LNCAP (cell line): Measurements from ENCODE around the gene NEIL3.

Experiments used
- TF ChIP-seq, protein P1 (sequence below): fragments of 450-650 bp; IDR thresholded peaks from 2 replicates; pipeline ENCODE4 v1.5.1; 2017; ENCODE audit warnings: mild to moderate bottlenecking

Gene NEIL3

DNA sequence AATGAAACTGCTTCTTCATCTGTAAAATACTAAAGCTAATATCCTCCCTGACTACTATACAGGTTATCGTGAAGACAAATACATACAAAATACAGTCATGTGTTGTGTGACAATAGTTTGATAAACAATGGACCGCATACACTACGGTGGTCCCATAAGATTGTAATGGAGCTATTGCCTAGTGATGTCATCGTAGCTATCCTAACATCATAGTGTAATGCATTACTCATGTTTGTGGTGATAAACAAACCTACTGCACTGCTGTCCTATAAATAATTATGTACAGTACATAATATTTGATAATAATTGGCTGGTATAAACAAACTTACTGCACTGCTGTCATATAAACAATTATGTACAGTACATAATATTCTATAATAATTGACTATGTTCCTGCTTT, 5.6 kb upstream of the NEIL3 start:
- TF ChIP-seq, protein P1, sequence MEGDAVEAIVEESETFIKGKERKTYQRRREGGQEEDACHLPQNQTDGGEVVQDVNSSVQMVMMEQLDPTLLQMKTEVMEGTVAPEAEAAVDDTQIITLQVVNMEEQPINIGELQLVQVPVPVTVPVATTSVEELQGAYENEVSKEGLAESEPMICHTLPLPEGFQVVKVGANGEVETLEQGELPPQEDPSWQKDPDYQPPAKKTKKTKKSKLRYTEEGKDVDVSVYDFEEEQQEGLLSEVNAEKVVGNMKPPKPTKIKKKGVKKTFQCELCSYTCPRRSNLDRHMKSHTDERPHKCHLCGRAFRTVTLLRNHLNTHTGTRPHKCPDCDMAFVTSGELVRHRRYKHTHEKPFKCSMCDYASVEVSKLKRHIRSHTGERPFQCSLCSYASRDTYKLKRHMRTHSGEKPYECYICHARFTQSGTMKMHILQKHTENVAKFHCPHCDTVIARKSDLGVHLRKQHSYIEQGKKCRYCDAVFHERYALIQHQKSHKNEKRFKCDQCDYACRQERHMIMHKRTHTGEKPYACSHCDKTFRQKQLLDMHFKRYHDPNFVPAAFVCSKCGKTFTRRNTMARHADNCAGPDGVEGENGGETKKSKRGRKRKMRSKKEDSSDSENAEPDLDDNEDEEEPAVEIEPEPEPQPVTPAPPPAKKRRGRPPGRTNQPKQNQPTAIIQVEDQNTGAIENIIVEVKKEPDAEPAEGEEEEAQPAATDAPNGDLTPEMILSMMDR: no peak

DNA sequence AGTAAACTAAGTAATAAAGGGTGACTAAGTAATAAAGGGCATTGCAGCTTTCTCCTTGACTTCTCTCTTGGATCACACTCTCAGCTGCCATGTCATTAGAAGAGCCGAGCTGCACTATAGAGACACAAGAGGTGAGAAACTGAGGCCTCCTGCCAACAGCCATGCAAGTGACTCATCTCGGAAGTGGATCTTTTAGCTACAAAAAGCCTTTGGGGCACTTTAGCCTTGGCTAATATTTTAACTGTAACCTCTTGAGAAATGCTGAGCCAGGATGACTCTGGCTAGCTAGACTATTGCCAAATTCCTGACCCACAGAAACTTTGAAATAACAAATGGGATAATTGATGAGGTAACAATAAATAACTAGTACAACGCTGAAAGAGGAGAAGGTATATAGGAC, 1.5 kb upstream of the NEIL3 start:
- TF ChIP-seq, protein P1: no peak

DNA sequence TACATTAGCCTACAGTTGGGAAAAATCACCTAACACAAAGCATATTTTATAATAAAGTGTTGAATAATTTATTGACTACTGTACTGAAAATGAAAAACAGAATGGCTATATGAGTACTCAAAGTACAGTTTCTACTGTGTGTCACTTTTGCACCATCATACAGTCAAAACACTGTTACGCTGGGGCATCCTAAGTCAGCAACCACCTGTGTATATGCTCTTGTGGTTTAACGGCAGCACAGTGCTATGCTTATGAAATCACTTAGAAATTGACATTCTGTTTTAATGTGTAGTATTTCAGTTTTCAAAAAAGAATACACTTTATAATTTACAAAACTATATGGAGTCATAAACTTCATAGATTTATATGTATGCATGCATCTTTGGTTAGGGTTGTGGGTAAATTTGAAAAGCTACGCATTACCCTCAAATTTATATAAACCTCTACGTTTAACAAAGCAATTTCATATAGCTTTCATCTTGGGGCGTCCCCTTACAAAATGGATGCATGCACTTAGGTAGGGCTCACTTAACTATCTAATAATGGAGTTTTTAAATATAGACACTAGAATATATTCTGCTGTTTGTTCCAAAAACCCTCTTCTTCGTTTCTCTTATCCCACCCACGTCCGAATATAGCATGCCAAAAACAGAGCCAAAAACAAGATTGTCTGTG, 690 bp upstream of the NEIL3 start:
- TF ChIP-seq, protein P1: no peak

DNA sequence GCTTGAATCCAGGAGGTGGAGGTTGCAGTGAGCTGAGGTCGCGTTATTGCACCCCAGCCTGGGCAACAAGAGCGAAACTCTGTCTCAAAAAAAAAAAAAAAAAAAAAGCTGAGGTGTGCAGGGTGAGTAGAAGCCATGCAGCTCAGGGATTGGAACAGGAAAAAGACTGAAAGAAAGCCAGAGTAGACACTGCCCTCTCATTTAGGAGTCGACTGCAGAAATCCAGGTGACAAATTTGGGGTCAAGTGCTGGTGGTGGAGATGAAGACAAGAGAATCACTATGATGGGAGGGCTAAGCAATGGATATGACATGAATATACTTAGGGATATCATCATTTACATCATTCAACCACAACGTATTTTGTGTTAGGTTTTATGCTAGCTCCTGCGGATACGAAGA, 1.9 kb downstream of the NEIL3 start:
- TF ChIP-seq, protein P1: no peak

DNA sequence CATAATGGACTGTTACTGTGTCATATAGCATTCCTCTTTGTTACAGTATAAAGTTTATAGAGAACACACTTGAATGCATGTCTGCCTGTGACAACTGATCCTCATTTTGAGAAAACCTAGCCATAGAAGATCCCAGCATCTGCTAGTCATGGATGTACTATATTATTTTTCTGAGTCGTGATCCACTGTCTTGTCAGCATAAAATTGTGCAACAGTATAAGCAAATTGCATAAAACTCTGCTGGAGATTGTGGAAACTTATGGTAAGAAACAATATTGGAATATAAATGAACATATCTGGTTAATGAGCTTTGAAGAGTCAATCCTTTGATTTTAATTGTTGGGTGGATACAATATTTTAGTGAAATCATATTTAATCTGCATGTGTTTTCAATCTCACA, 3.6 kb downstream of the NEIL3 start:
- TF ChIP-seq, protein P1: no peak

DNA sequence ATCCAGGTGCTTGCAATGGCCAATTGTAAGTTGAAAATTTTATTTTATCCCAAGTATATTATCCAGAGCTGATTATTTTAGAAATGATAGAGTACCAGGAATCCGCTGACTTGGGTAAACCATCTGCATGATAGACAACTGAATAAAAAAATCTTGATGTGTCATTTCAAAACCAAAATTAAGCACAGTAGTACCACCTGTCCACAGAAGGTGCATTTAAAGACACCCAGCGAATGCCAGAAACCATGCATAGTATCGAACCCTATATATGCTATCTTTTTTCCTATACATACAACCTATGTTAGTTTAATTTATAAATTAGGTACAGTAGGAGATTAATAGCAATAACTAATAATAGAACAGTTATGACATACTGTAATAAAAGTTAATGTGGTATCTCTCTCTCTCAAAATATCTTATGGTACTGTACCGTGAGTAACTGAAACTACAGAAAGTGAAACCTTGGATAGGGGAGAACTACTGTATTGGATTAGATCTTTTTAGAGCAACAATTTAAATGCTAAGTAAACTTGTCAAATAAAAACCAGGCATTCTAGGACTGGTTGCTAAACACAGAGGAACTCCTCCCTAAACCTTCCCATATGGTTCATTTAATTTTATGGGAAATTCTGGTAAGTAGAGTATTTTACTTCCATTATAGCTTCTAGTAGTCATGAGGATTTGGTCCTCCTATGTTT, 6.2 kb downstream of the NEIL3 start:
- TF ChIP-seq, protein P1: no peak

DNA sequence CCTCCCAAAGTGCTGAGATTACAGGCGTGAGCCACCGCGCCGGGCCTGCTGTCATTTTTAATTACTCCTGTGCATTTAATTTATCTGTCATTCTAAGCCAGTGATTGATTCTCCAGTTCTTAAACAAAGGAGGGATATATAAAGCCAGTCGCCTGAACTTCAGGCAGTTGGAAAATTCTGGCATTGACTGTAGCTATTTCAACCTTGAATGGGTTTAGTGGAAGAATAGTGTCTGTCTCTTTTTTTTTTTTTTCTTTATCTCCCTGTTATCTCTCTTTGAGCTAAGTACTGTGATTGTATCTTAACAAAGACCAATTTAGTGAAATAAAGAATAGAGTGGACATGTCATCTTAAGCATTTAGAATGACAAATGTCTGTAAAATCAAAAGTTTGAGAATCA, 11.0 kb downstream of the NEIL3 start:
- TF ChIP-seq, protein P1: no peak
